HCT116 (cell line): Measurements from ENCODE around the gene SRGN. TPM values are rescaled to one million over a fixed set of nuclear protein-coding genes. Genes with fewer than 3 reads are reported as not detected.

Experiments used
- ATAC-seq: fragments of 200-7000 bp; cut with Tn5 transposase; 2 replicates; pipeline ENCODE4 v1.9.1; 2020; ENCODE audit warnings: mild to moderate bottlenecking, moderate library complexity
- BruUV-seq: library from RNA; stranded (reverse); fragments of 400-500 nt; replicated peaks from 2 replicates; lab custom pipeline; 2021; lab: Mats Ljungman, UMichigan
- CTCF ChIA-PET: fragments of 300-600 bp; sonication (Branson Sonifier 250); formaldehyde crosslinking; loops from one replicate; lab custom pipeline; 2021; ENCODE audit warnings: antibody characterized with exemption; lab: Charles Lee
- POLR2A ChIA-PET: fragments of 300-600, 350-600 bp; sonication (Branson Sonifier 250); formaldehyde crosslinking; loops from one replicate; lab custom pipeline; 2021; ENCODE audit warnings: antibody characterized with exemption; lab: Charles Lee
- RAD21 ChIA-PET, 2 experiments: fragments of 300-600 bp; sonication (Branson Sonifier 250); formaldehyde crosslinking; loops; one replicate each; lab custom pipeline; 2023; ENCODE audit warnings: low total read pairs in 2 of 2; ENCODE audit not compliant: uncharacterized antibody in 2 of 2, unreplicated experiment in 2 of 2, low non-redundant PET in 1 of 2; lab: Charles Lee
- DNase-seq: peaks from one replicate; pipeline ENCODE4 v3.0.0-alpha.2; 2010; ENCODE audit warnings: low read depth, low spot score
- H2AFZ ChIP-seq: fragments of 200-600 bp; shearing (Covaris generic), sonication (generic); 2 replicates; pipeline ENCODE4 v1.6.1; 2017; ENCODE audit warnings: low read depth, mixed run types, mixed read lengths, antibody characterized with exemption, low read length; ENCODE audit not compliant: poor library complexity, severe bottlenecking
- H3K27ac ChIP-seq: 2 replicates; pipeline ENCODE4 v1.5.1; 2012; ENCODE audit warnings: low read depth, low read length
- H3K27me3 ChIP-seq: fragments of 200-600 bp; sonication (generic); 2 replicates; pipeline ENCODE4 v1.6.1; 2016; ENCODE audit warnings: mixed run types, low read length, mixed read lengths; ENCODE audit not compliant: insufficient read depth
- H3K36me3 ChIP-seq, 2 experiments: fragments of 200-500 bp in 1 of 2; fragments of 200-600 bp in 1 of 2; sonication (Bioruptor generic) in 1 of 2; sonication (generic) in 1 of 2; 2 replicates each; pipeline versions ENCODE4 v1.5.1 to v1.6.1; 2014 to 2016; ENCODE audit warnings: low read length in 2 of 2, inconsistent platforms in 1 of 2, mixed read lengths in 1 of 2, mixed run types in 1 of 2; ENCODE audit not compliant: insufficient read depth in 2 of 2, control insufficient read depth in 1 of 2
- H3K4me1 ChIP-seq, 2 experiments: fragments of 200-600 bp in 1 of 2; sonication (generic) in 1 of 2; 2 replicates each; pipeline versions ENCODE4 v1.5.1 to v1.6.1; 2012 to 2017; ENCODE audit warnings: low read length in 2 of 2, inconsistent platforms in 1 of 2, mild to moderate bottlenecking in 1 of 2, mixed read lengths in 1 of 2, mixed run types in 1 of 2, moderate library complexity in 1 of 2; ENCODE audit not compliant: insufficient read depth in 2 of 2, control insufficient read depth in 1 of 2
- H3K4me2 ChIP-seq: fragments of 200-600 bp; sonication (generic); 2 replicates; pipeline ENCODE4 v1.6.1; 2017; ENCODE audit warnings: mixed run types, low read length, mixed read lengths
- H3K4me3 ChIP-seq, 2 experiments: fragments of 200-600 bp in 1 of 2; sonication (generic) in 1 of 2; replicated peaks in 1 of 2; 2 replicates each; pipeline ENCODE4 v1.5.1; 2011 to 2016; ENCODE audit warnings: low read length in 2 of 2, control low read depth in 1 of 2, low read depth in 1 of 2, mild to moderate bottlenecking in 1 of 2, mixed read lengths in 1 of 2, mixed run types in 1 of 2
- H3K79me2 ChIP-seq: fragments of 200-600 bp; sonication (generic); 2 replicates; pipeline ENCODE4 v1.6.1; 2017; ENCODE audit warnings: mild to moderate bottlenecking, mixed run types, low read length, moderate library complexity, mixed read lengths; ENCODE audit not compliant: insufficient read depth
- H3K9ac ChIP-seq: fragments of 200-600 bp; sonication (generic); 2 replicates; pipeline ENCODE4 v1.6.1; 2016; ENCODE audit warnings: low read length, mixed read lengths
- H3K9me2 ChIP-seq: fragments of 200-600 bp; sonication (generic), shearing (Covaris generic); 2 replicates; pipeline ENCODE4 v1.6.1; 2017; ENCODE audit warnings: mixed run types, mild to moderate bottlenecking, moderate library complexity; ENCODE audit not compliant: insufficient read depth
- H3K9me3 ChIP-seq, 2 experiments: fragments of 200-500 bp in 1 of 2; fragments of 200-600 bp in 1 of 2; sonication (Bioruptor generic) in 1 of 2; sonication (generic) in 1 of 2; 2 replicates each; pipeline ENCODE4 v1.6.1; 2014 to 2017; ENCODE audit warnings: low read length in 2 of 2, mixed read lengths in 2 of 2, inconsistent platforms in 1 of 2, low read depth in 1 of 2, mild to moderate bottlenecking in 1 of 2, mixed run types in 1 of 2, moderate library complexity in 1 of 2; ENCODE audit not compliant: control insufficient read depth in 1 of 2, insufficient read depth in 1 of 2
- H4K20me1 ChIP-seq: fragments of 200-600 bp; sonication (generic), shearing (Covaris generic); 2 replicates; pipeline ENCODE4 v1.6.1; 2017; ENCODE audit warnings: mixed run types, mild to moderate bottlenecking, moderate library complexity; ENCODE audit not compliant: insufficient read depth
- CEBPB ChIP-seq: IDR thresholded peaks from 2 replicates; pipeline ENCODE4 v1.6.1; 2012; ENCODE audit warnings: low read depth
- FOSL1 ChIP-seq: IDR thresholded peaks from 2 replicates; pipeline ENCODE4 v1.6.1; 2012; ENCODE audit warnings: low read depth
- intact Hi-C: fragments of 100-400 bp; cut with micrococcal nuclease; formaldehyde crosslinking; loops from 2 replicates; pipeline ENCODE4 v1.10.0; 2022
- total RNA-seq: library from RNA; stranded (reverse); gene quantifications from one replicate; pipeline ENCODE4 v1.2.1, GENCODE V29; 2021; ENCODE audit not compliant: unreplicated experiment

The SRGN gene
- total RNA-seq, 1 experiment from 2014 or later = 1.8 TPM

GRCh38 chr10:69069090-69070042 lies 18.5 kb upstream of the SRGN start:
- CTCF ChIA-PET = no interaction called here
- no peak for DNase-seq
- TF ChIP-seq FOSL1 = no peak
- no peak overlapping the region for H3K27ac ChIP-seq
- RAD21 ChIA-PET = no interaction called here
- H3K9me2 ChIP-seq = no peaks in the 10 kb centered on the region
- H3K9me3 ChIP-seq = no peaks in the 10 kb centered on the region
- intact Hi-C loops = no loop called here
- H3K79me2 ChIP-seq = no peaks in the 10 kb centered on the region
- H3K9ac ChIP-seq = no peak overlapping the region
- no peaks in the 10 kb centered on the region for H4K20me1 ChIP-seq
- H3K4me3 ChIP-seq = no peak overlapping the region
- no TSS peak for BruUV-seq
- H3K4me1 ChIP-seq = no peaks in the 10 kb centered on the region
- ATAC-seq = no peak
- H3K4me2 ChIP-seq = no peak overlapping the region
- H2AFZ ChIP-seq = no peak overlapping the region
- no peaks in the 10 kb centered on the region for H3K27me3 ChIP-seq
- POLR2A ChIA-PET = no interaction called here
- no peaks in the 10 kb centered on the region for H3K36me3 ChIP-seq

GRCh38 chr10:69070951-69071350 lies 17.0 kb upstream of the SRGN start:
- Histone ChIP-seq H2AFZ (no peak overlapping the region), H3K79me2 (no peaks in the 10 kb centered on the region), H3K27ac (no peak overlapping the region), H3K4me1 (no peaks in the 10 kb centered on the region), H4K20me1 (no peaks in the 10 kb centered on the region), H3K9ac (no peak overlapping the region), H3K4me2 (no peak overlapping the region), H3K36me3 (no peaks in the 10 kb centered on the region), H3K9me2 (no peaks in the 10 kb centered on the region), H3K9me3 (no peaks in the 10 kb centered on the region), H3K4me3 (no peak overlapping the region), H3K27me3 (no peaks in the 10 kb centered on the region)
- DNase-seq (no peak), ATAC-seq (no peak)
- RAD21 ChIA-PET = no interaction called here
- TF ChIP-seq CEBPB = no peak
- POLR2A ChIA-PET = no interaction called here
- CTCF ChIA-PET = no interaction called here
- no TSS peak for BruUV-seq
- intact Hi-C loops = no loop called here
